Activated naive CD8-positive, alpha-beta T cell (primary cell): ENCODE data around the gene AR.
"Not testable (repeated sequence)": the region's sequence is repeated elsewhere in the genome, so short reads cannot be mapped to it uniquely, and the experiment has no call there.

Source experiments
- H3K27ac Mint-ChIP-seq: one replicate; pipeline ENCODE4 v1.8.0; 2021; ENCODE audit warnings: mixed read lengths
- H3K27me3 Mint-ChIP-seq: one replicate; pipeline ENCODE4 v1.8.0; 2021; ENCODE audit warnings: mixed read lengths
- H3K36me3 Mint-ChIP-seq: one replicate; pipeline ENCODE4 v1.8.0; 2021; ENCODE audit warnings: mixed read lengths
- H3K4me1 Mint-ChIP-seq: one replicate; pipeline ENCODE4 v1.8.0; 2021; ENCODE audit warnings: low read depth, mixed read lengths
- H3K4me3 Mint-ChIP-seq: one replicate; pipeline ENCODE4 v1.8.0; 2021; ENCODE audit warnings: mild to moderate bottlenecking, mixed read lengths
- H3K9me3 Mint-ChIP-seq: one replicate; pipeline ENCODE4 v1.8.0; 2021; ENCODE audit warnings: low read depth, mixed read lengths

Gene AR

DNA sequence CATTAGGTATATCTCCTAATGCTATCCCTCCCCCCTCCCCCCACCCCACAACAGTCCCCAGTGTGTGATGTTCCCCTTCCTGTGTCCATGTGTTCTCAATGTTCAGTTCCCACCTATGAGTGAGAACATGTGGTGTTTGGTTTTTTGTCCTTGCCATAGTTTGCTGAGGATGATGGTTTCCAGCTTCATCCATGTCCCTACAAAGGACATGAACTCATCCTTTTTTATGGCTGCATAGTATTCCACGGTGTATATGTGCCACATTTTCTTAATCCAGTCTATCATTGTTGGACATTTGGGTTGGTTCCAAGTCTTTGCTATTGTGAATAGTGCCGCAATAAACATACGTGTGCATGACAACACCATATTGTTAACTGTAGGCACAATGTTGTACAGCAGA, 93.5 kb downstream of the AR start:
- not testable (repeated sequence) for H3K27me3 Mint-ChIP-seq, H3K9me3 Mint-ChIP-seq, H3K4me3 Mint-ChIP-seq, H3K36me3 Mint-ChIP-seq, H3K4me1 Mint-ChIP-seq, H3K27ac Mint-ChIP-seq

GRCh38 chrX:67648361-67648760, 104.5 kb downstream of the AR start:
- no peak overlapping the region for H3K4me3 Mint-ChIP-seq
- no peaks in the 10 kb centered on the region for H3K36me3 Mint-ChIP-seq
- H3K9me3 Mint-ChIP-seq = no peaks in the 10 kb centered on the region
- no peak overlapping the region for H3K27ac Mint-ChIP-seq
- H3K27me3 Mint-ChIP-seq = no peaks in the 10 kb centered on the region
- H3K4me1 Mint-ChIP-seq = no peaks in the 10 kb centered on the region

DNA sequence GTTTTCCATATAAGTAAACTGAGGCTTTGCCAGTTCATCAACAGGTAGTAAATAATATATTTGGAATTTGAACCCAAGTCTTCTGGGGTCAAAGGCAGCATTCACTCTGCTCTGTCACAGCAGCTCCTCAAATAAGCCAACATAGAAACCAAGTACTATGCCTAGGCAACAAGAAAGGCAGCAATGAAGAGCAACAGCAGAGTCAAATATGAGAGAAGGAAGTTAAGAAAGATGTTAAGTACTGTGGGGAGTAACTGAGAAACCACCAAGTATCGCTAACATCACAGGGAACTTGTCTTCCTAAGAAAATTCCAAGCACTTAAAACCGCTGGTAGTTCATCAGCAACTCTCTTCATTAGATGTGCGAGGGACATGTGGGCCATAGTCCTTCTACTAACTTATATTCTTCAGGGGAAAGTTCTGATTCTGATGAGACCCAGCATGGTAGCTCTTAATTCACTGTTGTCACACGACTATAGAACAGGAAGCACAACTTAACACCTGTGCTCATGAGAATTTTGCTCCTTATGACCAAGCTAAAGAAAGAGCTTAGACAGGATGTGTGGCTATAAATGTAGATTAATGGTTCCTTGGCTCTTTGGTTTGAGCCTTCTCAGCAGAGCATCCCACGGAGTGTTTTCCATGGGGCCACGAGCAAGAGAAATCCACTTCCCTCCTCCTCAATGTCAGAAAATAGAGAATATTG, 107.8 kb downstream of the AR start:
- H3K4me1 Mint-ChIP-seq = no peaks in the 10 kb centered on the region
- no peaks in the 10 kb centered on the region for H3K27me3 Mint-ChIP-seq
- no peaks in the 10 kb centered on the region for H3K36me3 Mint-ChIP-seq
- H3K9me3 Mint-ChIP-seq = no peaks in the 10 kb centered on the region
- H3K4me3 Mint-ChIP-seq = no peak overlapping the region
- H3K27ac Mint-ChIP-seq = no peak overlapping the region

GRCh38 chrX:67652543-67652942, 108.7 kb downstream of the AR start:
- Mint-ChIP-seq H3K9me3 (no peaks in the 10 kb centered on the region), H3K36me3 (no peaks in the 10 kb centered on the region)

GRCh38 chrX:67654301-67654700, 110.5 kb downstream of the AR start:
- no peaks in the 10 kb centered on the region for H3K9me3 Mint-ChIP-seq
- H3K4me1 Mint-ChIP-seq = no peaks in the 10 kb centered on the region
- no peaks in the 10 kb centered on the region for H3K36me3 Mint-ChIP-seq
- no peak overlapping the region for H3K27ac Mint-ChIP-seq
- no peaks in the 10 kb centered on the region for H3K27me3 Mint-ChIP-seq
- H3K4me3 Mint-ChIP-seq = no peak overlapping the region

More at GRCh38 chrX:67652543-67652942, 108.7 kb downstream of the AR start:
- Mint-ChIP-seq H3K27me3 (no peaks in the 10 kb centered on the region), H3K4me3 (no peak overlapping the region), H3K4me1 (no peaks in the 10 kb centered on the region), H3K27ac (no peak overlapping the region)

- no peak overlapping the region for H3K4me3 Mint-ChIP-seq
- no peaks in the 10 kb centered on the region for H3K27me3 Mint-ChIP-seq
- no peak overlapping the region for H3K27ac Mint-ChIP-seq
- H3K9me3 Mint-ChIP-seq = no peaks in the 10 kb centered on the region
- no peaks in the 10 kb centered on the region for H3K4me1 Mint-ChIP-seq
- no peaks in the 10 kb centered on the region for H3K36me3 Mint-ChIP-seq
These were observed 121.8 kb downstream of the AR start for GRCh38 chrX:67665583-67665982.

DNA sequence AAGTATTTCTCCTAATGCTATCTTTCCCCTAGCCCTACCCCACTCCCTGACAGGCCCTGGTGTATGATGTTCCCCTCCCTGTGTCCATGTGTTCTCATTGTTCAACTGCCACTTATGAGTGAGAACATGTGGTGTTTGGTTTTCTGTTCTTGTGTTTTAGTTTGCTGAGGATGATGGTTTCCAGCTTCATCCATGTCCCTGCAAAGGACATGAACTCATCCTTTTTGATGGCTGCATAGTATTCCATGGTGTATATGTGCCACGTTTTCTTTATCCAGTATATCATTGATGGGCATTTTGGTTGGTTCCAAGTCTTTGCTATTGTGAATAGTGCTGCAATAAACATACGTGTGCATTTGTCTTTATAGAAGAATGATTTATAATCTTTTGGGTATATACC, 126.9 kb downstream of the AR start:
- H3K27ac Mint-ChIP-seq, H3K4me1 Mint-ChIP-seq: not testable (repeated sequence)

GRCh38 chrX:67673741-67674274, 130.0 kb downstream of the AR start:
- H3K27me3 Mint-ChIP-seq = no peaks in the 10 kb centered on the region
- no peak overlapping the region for H3K4me3 Mint-ChIP-seq
- no peaks in the 10 kb centered on the region for H3K36me3 Mint-ChIP-seq

More for the DNA sequence above, 126.9 kb downstream of the AR start:
- not testable (repeated sequence) for H3K27me3 Mint-ChIP-seq, H3K36me3 Mint-ChIP-seq, H3K4me3 Mint-ChIP-seq, H3K9me3 Mint-ChIP-seq

GRCh38 chrX:67674741-67675140, 130.9 kb downstream of the AR start:
- Mint-ChIP-seq H3K36me3 (no peaks in the 10 kb centered on the region), H3K27ac (no peak overlapping the region), H3K9me3 (peaks cover 5% of the 10 kb centered on the region), H3K4me3 (no peak overlapping the region), H3K27me3 (no peaks in the 10 kb centered on the region), H3K4me1 (no peaks in the 10 kb centered on the region)

More at GRCh38 chrX:67673741-67674274, 130.0 kb downstream of the AR start:
- H3K27ac Mint-ChIP-seq = no peak overlapping the region
- H3K4me1 Mint-ChIP-seq = no peaks in the 10 kb centered on the region
- H3K9me3 Mint-ChIP-seq = peaks cover 5% of the 10 kb centered on the region

- H3K4me1 Mint-ChIP-seq = no peaks in the 10 kb centered on the region
- H3K36me3 Mint-ChIP-seq = no peaks in the 10 kb centered on the region
- no peaks in the 10 kb centered on the region for H3K27me3 Mint-ChIP-seq
- H3K4me3 Mint-ChIP-seq = no peak overlapping the region
- peaks cover 6% of the 10 kb centered on the region for H3K9me3 Mint-ChIP-seq
- no peak overlapping the region for H3K27ac Mint-ChIP-seq
These were observed 140.3 kb downstream of the AR start for GRCh38 chrX:67684136-67684535.

- Mint-ChIP-seq H3K9me3 (no peaks in the 10 kb centered on the region), H3K27me3 (no peaks in the 10 kb centered on the region), H3K27ac (no peak overlapping the region), H3K4me3 (no peak overlapping the region), H3K36me3 (no peaks in the 10 kb centered on the region), H3K4me1 (no peaks in the 10 kb centered on the region)
These were observed 148.4 kb downstream of the AR start for GRCh38 chrX:67692246-67692645.

- Mint-ChIP-seq H3K4me1 (no peaks in the 10 kb centered on the region), H3K36me3 (no peaks in the 10 kb centered on the region), H3K27me3 (no peaks in the 10 kb centered on the region), H3K4me3 (no peak overlapping the region), H3K27ac (no peak overlapping the region), H3K9me3 (no peaks in the 10 kb centered on the region)
These were observed 150.1 kb downstream of the AR start for GRCh38 chrX:67693928-67694327.

GRCh38 chrX:67697452-67697851, 153.6 kb downstream of the AR start:
- no peaks in the 10 kb centered on the region for H3K36me3 Mint-ChIP-seq
- H3K27ac Mint-ChIP-seq = no peak overlapping the region
- H3K4me1 Mint-ChIP-seq = no peaks in the 10 kb centered on the region
- no peak overlapping the region for H3K4me3 Mint-ChIP-seq
- no peaks in the 10 kb centered on the region for H3K9me3 Mint-ChIP-seq
- no peaks in the 10 kb centered on the region for H3K27me3 Mint-ChIP-seq

DNA sequence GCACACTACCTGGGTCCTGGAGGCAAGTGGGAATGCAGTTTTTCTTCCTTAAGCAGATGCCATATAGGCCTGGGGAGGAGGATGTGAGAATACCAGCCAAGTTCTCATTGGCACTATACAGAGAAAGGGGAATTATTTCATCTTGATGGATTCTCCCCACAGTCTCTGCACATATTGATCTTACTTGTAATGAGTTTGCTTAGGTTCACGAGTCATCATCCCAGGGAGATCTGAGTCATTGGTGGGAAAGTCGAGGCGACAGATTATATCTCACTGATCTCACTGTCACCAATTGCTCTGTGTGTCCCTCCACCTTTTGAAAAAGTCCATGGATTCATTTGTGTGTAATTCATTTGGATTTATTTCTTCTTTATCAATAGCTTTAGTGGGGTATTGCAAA, 156.8 kb downstream of the AR start:
- Mint-ChIP-seq H3K4me3 (no peak overlapping the region), H3K27ac (no peak overlapping the region), H3K36me3 (no peaks in the 10 kb centered on the region), H3K27me3 (no peaks in the 10 kb centered on the region), H3K4me1 (no peaks in the 10 kb centered on the region), H3K9me3 (no peaks in the 10 kb centered on the region)

DNA sequence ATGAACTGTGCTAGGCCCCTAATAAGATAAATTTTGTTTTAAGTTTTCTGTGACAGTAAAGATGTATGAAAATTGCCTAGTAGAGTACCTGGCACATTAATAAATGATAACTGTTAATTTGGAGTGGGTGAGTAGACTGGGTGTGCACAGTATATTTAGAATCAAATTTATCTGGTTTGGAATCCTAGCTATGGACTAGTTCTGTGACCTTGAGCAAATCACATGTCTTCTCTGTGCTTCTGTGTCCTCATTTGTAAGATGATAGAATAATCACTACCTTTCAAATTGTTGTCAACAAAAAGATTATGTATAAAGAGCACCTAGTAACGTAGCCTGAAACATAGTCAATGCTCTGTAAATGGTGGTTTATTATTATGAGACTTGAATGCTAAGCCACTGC, 170.2 kb downstream of the AR start:
- H3K27ac Mint-ChIP-seq = no peak overlapping the region

GRCh38 chrX:67717571-67717970, 173.8 kb downstream of the AR start:
- Mint-ChIP-seq H3K27me3 (peaks cover 1% of the 10 kb centered on the region), H3K36me3 (no peaks in the 10 kb centered on the region), H3K27ac (no peak overlapping the region), H3K4me3 (no peak overlapping the region), H3K4me1 (no peaks in the 10 kb centered on the region), H3K9me3 (no peaks in the 10 kb centered on the region)

More for the DNA sequence above, 170.2 kb downstream of the AR start:
- Mint-ChIP-seq H3K9me3 (no peaks in the 10 kb centered on the region), H3K4me1 (no peaks in the 10 kb centered on the region), H3K4me3 (no peak overlapping the region), H3K27me3 (no peaks in the 10 kb centered on the region), H3K36me3 (no peaks in the 10 kb centered on the region)
